ENCODE measurements around the gene EPHA10. TPM values are rescaled to one million over a fixed set of nuclear protein-coding genes. Genes with fewer than 3 reads are reported as not detected.

Gene EPHA10
- total and polyA plus RNA-seq, 3 donors from 2014 or later, result 55.3 to 71.7 (median 64.2) TPM

- Histone ChIP-seq H3K36me3 (ENCODE audit: low read depth, missing control alignments) (no peaks in the 10 kb centered on the region), H3K9me3 (no peaks in the 10 kb centered on the region), H3K27ac (no peak overlapping the region), H3K27me3 (no peaks in the 10 kb centered on the region), H3K4me3 (no peak overlapping the region), H3K4me1 (no peaks in the 10 kb centered on the region)
- WGBS, 2 donors, result 17 to 52% methylated on average over 2 to 25 of the region's 25 CpGs
- intact Hi-C loops (cut with DNase I; ENCODE audit: low total_unique reads), result no loop called here
- TF ChIP-seq POLR2A (IDR thresholded peaks at IDR 0.05), result no peak
- no peak for TF ChIP-seq CTCF (IDR thresholded peaks at IDR 0.05)
- DNase-seq, result no peak
Measured at GRCh38 chr1:37763791-37764413, 1.0 kb downstream of the EPHA10 start.

DNA sequence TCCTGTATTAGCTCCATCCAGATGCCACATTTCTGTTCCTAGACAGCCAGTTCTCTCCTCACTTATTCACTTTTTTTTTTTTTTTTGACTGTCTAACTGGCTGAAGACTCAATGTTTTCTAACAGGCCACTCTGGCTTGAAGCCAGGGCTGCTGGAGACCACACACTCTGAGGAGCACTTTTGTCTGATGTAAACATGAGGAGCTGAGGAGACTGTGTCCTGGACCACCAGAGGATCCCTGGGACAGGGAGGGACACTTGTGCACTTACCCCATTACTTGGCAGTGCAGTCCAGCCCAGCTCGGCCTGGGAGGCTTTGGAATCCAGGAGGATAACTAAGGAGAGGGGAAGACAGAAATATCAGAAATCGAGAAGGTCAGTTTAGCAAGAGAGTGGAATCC lies 2.4 kb downstream of the EPHA10 start:
- no peaks in the 10 kb centered on the region for H3K27me3 ChIP-seq

DNA sequence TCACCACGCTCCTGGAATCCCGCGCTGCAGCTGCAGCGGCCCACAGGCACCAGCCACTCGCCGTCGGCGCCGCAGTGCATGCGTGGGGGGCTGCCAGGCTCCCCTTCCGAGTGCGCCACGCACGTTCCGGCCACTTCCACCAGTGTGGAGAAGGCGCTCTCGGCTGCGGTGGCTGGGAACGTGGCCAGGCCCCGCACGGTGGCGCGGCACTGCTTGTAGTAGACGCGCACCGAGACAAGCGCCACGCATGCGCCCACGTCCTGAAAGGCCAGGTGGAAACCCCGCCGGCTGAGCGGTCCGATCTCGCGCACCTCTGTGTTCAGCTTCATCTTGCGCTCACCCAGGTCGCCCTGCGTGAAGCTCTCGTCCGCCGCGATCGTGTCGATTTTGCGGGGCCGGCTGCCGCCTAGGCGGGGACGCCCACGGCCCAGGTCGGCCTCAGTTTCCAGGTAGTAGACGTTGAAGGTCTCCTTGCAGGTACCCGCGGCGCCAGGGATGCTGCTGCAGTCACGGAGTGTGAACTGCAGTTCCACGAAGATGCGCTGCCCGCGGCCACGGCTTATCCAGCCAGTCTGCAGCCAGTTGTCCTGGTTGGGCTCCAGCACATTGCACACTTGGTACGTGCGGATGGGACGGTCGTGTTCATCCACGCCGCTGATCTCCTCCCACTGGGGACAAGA lies 3.4 kb downstream of the EPHA10 start:
- Histone ChIP-seq H3K27me3 (no peaks in the 10 kb centered on the region), H3K27ac (no peak overlapping the region)
- WGBS, 2 donors, result 39 to 40% methylated on average over 19 to 68 of the region's 68 CpGs

More for the DNA sequence above, 2.4 kb downstream of the EPHA10 start:
- no peak overlapping the region for H3K27ac ChIP-seq
- DNase-seq, result no peak
- H3K9me3 ChIP-seq, result no peaks in the 10 kb centered on the region
- TF ChIP-seq CTCF (IDR thresholded peaks at IDR 0.05) (no peak), POLR2A (IDR thresholded peaks at IDR 0.05) (no peak)
- WGBS, 2 donors, result 49 to 59% methylated on average over 2 of the region's 2 CpGs
- intact Hi-C loops (cut with DNase I; ENCODE audit: low total_unique reads), result no loop called here
- no peaks in the 10 kb centered on the region for H3K4me1 ChIP-seq
- no peaks in the 10 kb centered on the region for H3K36me3 ChIP-seq (ENCODE audit: low read depth, missing control alignments)
- H3K4me3 ChIP-seq, result no peak overlapping the region

DNA sequence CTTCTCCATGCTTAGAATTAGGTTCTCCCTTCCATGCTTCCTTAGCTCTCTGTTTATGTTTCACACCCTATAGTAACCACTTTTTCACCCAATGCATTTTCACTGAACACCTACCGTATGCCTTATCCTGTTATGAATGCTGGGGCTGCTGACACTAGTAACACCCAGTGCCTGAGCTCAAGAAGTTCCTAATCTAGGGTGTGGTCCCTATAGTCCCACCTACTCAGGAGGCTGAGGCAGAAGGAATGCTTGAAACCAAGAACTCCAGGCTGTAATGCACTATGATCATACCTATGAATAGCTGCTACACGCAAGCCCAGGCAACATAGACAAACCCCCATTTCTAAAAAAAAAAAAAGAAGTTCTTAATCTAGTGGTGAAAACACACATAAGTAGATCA lies 5.5 kb downstream of the EPHA10 start:
- H3K4me3 ChIP-seq, result no peak overlapping the region
- no peak for DNase-seq
- TF ChIP-seq POLR2A (IDR thresholded peaks at IDR 0.05) (no peak), CTCF (IDR thresholded peaks at IDR 0.05) (no peak)
- H3K9me3 ChIP-seq, result no peaks in the 10 kb centered on the region
- intact Hi-C loops (cut with DNase I; ENCODE audit: low total_unique reads), result no loop called here
- no peaks in the 10 kb centered on the region for H3K27me3 ChIP-seq
- WGBS, 2 donors, result 89 to 90% methylated on average over 2 of the region's 2 CpGs
- H3K4me1 ChIP-seq, result peaks cover 11% of the 10 kb centered on the region
- H3K27ac ChIP-seq, result no peak overlapping the region
- H3K36me3 ChIP-seq (ENCODE audit: low read depth, missing control alignments), result no peaks in the 10 kb centered on the region

More for the DNA sequence above, 3.4 kb downstream of the EPHA10 start:
- intact Hi-C loops (cut with DNase I; ENCODE audit: low total_unique reads), result no loop called here
- H3K36me3 ChIP-seq (ENCODE audit: low read depth, missing control alignments), result no peaks in the 10 kb centered on the region
- no peaks in the 10 kb centered on the region for H3K9me3 ChIP-seq
- H3K4me1 ChIP-seq, result no peaks in the 10 kb centered on the region
- TF ChIP-seq POLR2A (IDR thresholded peaks at IDR 0.05), result no peak
- no peak for TF ChIP-seq CTCF (IDR thresholded peaks at IDR 0.05)
- peak overlapping the region in 1 of 2 donors; percentile 20 for H3K4me3 ChIP-seq
- no peak for DNase-seq

Measured in testis (tissue), 3 donors.